Inferior parietal cortex (tissue), 1 donor: Measurements from ENCODE around the gene MBD6.
"Not testable (repeated sequence)": the region's sequence is repeated elsewhere in the genome, so short reads cannot be mapped to it uniquely, and the experiment has no call there.

Source experiments
- DNase-seq: peaks from one replicate; pipeline ENCODE4 v3.0.0-alpha.2; 2016; ENCODE audit errors: extremely low spot score

Gene MBD6

GRCh38 chr12:57549203-57549908 is 26.7 kb downstream of the MBD6 start:
- no peak for DNase-seq

- DNase-seq = peak; percentile 64
These were observed 27.5 kb downstream of the MBD6 start, which contains the start of gene KIF5A for GRCh38 chr12:57549909-57550640. Gene KIF5A, plus strand, starts transcription at chr12:57550044. Its CDS starts 228 bp downstream, at chr12:57550272.

- no peak for DNase-seq
These were observed 28.3 kb downstream of the MBD6 start for GRCh38 chr12:57550641-57551549.

- no peak for DNase-seq
These were observed 29.1 kb downstream of the MBD6 start for GRCh38 chr12:57551637-57552305.

- no peak for DNase-seq
These were observed 29.7 kb downstream of the MBD6 start for GRCh38 chr12:57552306-57552651.

- DNase-seq = no peak
These were observed 30.2 kb downstream of the MBD6 start for GRCh38 chr12:57552835-57553313.

GRCh38 chr12:57553343-57554202 is 30.9 kb downstream of the MBD6 start:
- no peak for DNase-seq

- DNase-seq = no peak
These were observed 31.8 kb downstream of the MBD6 start for GRCh38 chr12:57554453-57554852.

- no peak for DNase-seq
These were observed 32.3 kb downstream of the MBD6 start for GRCh38 chr12:57554897-57555296.

GRCh38 chr12:57558864-57559263 is 36.2 kb downstream of the MBD6 start:
- DNase-seq = no peak

- no peak for DNase-seq
These were observed 37.9 kb downstream of the MBD6 start for GRCh38 chr12:57560516-57560915.

GRCh38 chr12:57561117-57561516 is 38.5 kb downstream of the MBD6 start:
- DNase-seq = not testable (repeated sequence)

GRCh38 chr12:57563358-57563757 is 40.7 kb downstream of the MBD6 start:
- no peak for DNase-seq

GRCh38 chr12:57564178-57564740 is 41.6 kb downstream of the MBD6 start:
- DNase-seq = no peak

GRCh38 chr12:57568838-57569237 is 46.2 kb downstream of the MBD6 start:
- DNase-seq = no peak

GRCh38 chr12:57569858-57570257 is 47.2 kb downstream of the MBD6 start:
- DNase-seq = no peak

- not testable (repeated sequence) for DNase-seq
These were observed 47.8 kb downstream of the MBD6 start for GRCh38 chr12:57570438-57570837.

GRCh38 chr12:57571926-57572762 is 49.5 kb downstream of the MBD6 start:
- DNase-seq = no peak

- no peak for DNase-seq
These were observed 52.2 kb downstream of the MBD6 start for GRCh38 chr12:57574795-57575194.
